ENCODE results near the gene SYS1.

Gene SYS1

DNA sequence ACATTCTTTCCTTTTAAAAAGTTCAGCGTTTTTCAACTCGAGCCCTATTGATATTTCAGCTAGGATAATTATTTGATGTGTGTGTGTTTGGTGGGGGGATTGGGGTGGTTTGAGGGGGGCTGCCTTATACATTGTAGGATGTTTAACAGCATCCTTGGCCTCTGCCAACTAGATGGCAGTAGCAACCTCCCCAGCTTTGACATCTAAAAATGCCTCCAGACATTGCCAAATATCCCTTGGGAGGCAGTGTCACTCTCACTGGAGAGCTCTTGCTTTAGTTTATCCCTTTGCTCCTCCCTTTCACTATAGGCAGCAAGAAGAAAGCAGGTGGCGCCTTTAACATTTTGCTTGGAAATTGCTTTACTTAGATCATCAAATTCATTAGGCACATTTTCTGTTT is 29.8 kb downstream of the SYS1 start:
- no peak for DNase-seq

GRCh38 chr20:45394221-45395113 is 31.5 kb downstream of the SYS1 start:
- no peak for DNase-seq

- no peak for DNase-seq
Measured at GRCh38 chr20:45395114-45395415, 32.1 kb downstream of the SYS1 start.

- no peak for DNase-seq
Measured at GRCh38 chr20:45399018-45399417, 36.1 kb downstream of the SYS1 start.

- DNase-seq = no peak
Measured at GRCh38 chr20:45400346-45401031, 37.5 kb downstream of the SYS1 start.

DNA sequence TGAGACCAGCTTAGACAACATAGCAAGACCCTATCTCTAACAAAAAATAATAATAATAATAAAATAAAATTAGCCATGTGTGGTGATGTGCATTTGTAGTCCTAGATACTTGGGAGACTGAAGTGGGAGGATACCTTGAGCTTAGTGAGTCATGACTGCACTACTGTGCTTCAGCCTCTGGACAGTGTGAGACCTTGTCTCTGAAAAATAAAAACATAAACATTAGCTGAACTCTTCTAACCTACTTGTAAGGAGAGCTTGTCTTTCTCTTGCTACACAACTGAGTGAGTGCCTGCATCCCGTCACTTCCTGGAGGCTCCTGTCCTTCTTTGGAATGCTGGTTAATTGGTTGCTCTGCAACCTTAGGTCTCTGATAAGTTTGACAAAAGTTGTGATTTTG is 40.0 kb downstream of the SYS1 start:
- no peak for DNase-seq

- DNase-seq = peak; percentile 31
Measured at GRCh38 chr20:45404438-45404837, 41.5 kb downstream of the SYS1 start.

DNA sequence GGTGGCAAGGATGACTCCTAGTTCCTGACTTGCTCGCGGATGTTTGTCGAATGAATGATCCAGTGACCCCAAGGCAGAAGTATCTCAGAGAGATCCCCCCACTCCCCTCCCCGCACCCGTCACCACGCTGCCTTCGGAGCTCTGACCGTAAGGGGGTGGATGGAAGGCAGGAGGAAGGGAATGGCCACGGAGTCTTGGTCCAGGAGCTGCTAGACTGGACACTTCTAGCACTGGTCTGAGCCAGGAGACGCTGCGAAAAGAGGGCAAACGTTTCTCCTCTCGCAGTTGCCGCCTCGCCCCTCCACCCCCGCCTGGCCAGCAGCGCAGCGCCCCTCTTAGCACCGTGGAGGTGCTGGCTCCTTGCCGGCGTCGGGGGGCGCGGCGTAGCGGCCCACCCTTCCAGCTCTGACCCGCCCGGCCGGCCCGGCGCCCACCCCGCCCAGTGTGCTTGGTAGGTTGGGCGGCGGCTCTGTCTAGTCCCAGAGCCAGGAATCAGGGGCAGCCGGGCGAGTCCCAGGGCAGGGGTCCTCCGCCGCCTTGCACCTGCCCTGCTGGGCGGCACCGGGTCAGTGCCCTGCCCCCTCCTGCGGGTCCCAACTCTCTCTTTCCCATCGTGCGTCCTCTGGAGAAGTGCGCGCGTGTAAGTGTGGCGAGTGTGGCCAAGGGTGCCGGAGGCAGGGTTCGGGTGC is 42.8 kb downstream of the SYS1 start:
- DNase-seq = no peak

GRCh38 chr20:45406260-45407066 is 43.5 kb downstream of the SYS1 start:
- DNase-seq = peak; percentile 46

GRCh38 chr20:45407067-45407745 is 44.2 kb downstream of the SYS1 start:
- DNase-seq = no peak

DNA sequence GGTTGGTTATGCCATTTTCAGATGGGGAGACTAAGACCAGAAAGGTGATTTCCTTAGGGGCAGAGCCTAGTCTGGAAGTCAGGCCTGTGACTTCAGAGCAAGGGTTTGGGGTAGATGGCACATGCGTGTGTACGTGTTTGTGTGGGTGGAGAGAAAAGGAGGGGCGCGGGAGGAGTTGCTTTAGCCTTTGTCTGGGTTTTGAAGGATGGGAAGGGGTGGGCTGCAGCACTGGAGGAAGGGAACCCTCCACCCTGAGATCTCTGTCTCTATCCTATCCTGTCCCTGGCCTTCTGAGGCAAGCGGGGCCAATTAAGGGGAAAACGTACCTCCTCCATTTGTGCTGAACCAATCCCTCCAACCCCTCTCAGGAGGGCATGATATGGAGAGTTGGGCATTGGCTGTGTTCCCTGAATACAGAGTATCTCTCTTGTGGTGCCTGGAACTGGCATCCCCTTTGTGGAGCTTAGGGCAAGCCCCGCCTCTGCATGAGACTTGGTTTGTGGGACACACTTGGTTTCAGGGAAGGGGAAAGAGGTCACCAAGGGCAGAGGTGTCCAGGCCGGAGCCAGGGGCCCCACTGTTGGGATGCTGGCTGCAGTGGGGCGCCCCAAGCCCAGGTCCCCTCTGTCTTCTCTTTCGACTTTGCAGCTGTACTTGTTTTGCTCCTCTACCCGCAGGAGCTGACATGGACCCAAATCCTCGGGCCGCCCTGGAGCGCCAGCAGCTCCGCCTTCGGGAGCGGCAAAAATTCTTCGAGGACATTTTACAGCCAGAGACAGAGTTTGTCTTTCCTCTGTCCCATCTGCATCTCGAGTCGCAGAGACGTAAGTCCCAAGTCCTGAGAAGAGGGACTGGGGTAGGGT is 45.1 kb downstream of the SYS1 start, which contains the start of gene DBNDD2:
Gene DBNDD2, plus strand, starts transcription at position 507 of the 863 bp plus-strand sequence. Its CDS starts 179 bp downstream, at position 686.
- no peak for DNase-seq

DNA sequence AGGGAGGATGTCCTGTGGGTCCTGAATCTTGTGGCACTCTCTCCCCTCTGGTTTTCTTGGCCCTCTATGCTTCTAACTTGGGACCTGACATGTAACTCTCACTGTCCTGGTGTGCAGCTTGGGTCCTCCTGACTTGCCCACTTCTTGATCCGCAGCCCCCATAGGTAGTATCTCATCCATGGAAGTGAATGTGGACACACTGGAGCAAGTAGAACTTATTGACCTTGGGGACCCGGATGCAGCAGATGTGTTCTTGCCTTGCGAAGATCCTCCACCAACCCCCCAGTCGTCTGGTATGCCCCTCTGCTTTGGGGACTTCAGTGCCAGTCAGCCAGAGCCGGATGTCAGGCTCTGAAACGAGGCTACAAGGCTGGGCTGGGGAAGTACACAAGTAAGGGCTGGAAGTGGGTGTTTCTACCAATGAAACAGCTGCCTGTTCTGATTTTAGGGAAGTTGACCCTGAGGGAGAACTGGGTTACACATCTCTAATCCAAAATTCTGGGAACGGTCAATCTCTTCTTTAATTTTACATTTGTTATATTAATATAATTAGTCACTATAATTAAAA is 45.8 kb downstream of the SYS1 start:
- no peak for DNase-seq

GRCh38 chr20:45409521-45410272 is 46.7 kb downstream of the SYS1 start:
- DNase-seq = no peak

DNA sequence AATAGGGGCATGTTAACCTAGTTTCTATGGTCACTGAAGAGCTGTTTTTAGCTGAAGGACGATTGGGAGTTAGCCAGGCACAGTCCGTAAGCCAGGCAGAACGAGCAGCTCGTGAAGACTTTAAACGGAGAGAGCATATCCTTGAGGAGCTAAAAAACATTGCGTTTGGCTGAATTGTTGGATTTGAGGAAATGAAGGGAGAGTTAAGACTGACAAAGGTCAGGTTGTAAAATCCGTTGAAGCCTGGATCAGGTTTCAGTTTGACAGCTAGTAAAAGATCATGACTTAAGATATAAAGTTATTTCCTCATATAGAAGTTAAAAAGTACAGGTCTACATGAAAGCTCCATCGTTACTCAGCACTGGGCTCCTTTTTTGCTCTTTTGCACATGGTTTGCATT is 47.9 kb downstream of the SYS1 start:
- no peak for DNase-seq

DNA sequence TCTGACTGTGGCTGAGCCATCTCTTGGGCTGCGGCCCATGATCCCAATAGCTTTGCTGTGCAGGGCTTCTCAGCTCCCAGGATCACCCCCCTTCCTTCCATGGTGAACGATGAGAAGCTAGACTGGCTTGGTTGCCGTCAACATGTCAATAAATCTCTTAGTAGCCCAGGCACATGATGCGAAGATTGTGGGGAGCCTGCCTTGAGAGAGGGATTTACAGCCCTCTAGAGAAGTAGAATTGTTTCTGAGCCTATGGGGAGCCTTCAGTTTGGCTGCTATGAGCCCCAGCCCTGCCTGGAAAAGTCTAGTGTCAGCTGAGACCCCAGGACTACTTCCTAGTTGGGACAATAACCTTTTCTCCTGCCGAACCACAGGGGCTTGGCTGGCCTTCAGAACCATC is 49.7 kb downstream of the SYS1 start:
- DNase-seq = no peak

DNA sequence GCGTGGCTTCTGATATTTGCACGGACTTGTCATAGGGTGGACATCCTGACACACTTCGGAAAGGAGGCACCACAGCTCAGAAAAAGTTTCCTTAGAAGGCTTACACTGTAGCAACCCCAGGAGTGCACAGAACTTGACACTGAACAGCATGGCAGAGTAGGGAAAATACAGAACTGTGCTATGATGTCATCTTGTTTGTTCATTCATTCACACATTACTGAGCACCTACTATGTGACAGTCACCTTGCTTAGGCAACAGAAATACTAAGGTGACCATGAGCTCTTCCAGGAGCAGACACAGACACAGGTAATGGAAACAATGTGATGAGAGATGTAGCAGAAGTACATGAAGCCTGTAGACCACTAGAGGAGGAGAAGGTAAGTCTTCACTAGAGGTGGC is 50.5 kb downstream of the SYS1 start:
- no peak for DNase-seq

DNA sequence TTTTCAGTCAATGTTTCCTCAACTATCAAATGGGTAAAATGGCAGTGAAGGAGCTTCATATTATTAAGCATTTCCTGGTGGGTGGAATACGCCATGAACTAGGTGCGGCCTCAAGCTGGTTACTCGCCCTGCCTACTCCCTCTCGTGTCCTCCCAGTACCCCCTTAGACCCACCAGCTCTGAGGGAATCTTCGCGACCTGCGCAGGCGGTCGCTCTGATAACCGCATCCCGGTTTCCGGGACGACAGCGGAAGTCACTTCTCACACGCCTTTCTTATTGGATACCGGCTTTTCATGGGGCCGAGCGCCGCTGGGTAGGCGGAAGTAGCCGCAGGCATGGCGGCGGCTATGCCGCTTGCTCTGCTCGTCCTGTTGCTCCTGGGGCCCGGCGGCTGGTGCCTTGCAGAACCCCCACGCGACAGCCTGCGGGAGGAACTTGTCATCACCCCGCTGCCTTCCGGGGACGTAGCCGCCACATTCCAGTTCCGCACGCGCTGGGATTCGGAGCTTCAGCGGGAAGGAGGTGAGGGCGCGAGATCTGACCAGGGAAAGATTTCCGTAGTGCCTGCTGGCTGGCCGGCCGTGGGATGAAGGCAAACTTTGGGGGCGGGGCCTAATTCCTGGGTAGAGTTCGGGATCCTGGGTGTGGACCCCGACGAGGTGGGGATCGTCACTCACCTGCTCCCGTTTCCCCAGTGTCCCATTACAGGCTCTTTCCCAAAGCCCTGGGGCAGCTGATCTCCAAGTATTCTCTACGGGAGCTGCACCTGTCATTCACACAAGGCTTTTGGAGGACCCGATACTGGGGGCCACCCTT is 53.1 kb downstream of the SYS1 start, which contains the start of gene PIGT:
Gene PIGT, plus strand, starts transcription at position 320 of the 816 bp plus-strand sequence. Its CDS starts 16 bp downstream, at position 336.
- DNase-seq = peak; percentile 83

DNA sequence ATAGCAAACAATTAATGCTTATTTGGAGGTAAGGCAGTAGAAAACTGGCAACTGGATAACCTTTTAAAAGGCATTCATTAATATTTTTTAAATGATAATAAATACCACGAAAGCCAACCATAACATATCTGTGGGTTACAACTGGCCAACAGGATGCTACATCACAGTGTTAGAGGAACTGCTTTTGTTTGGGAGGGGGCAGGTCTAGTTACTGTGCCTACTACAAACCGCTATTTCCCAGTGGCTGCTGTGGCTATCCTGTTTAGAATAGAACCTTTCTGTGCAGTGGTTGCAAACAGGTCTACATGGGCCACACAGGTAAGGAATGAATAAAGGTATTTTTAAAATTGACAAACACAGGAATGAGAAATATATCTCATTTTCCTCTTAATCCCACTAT is 54.0 kb downstream of the SYS1 start:
- DNase-seq = no peak

All from NCI-H1092 (cell line).